Type B pancreatic cell (in vitro differentiated cells): ENCODE measurements around the gene TTC16. TPM values are rescaled to one million over a fixed set of nuclear protein-coding genes. Genes with fewer than 3 reads are reported as not detected.

Experiments
- DNase-seq: peaks from one replicate; pipeline ENCODE4 v3.0.0; 2021; ENCODE audit warnings: mixed read lengths; ENCODE audit not compliant: unreplicated experiment; ENCODE audit errors: extremely low spot score
- H3K27ac Mint-ChIP-seq: 2 replicates; pipeline ENCODE4 v1.8.0; 2021; ENCODE audit warnings: mild to moderate bottlenecking, mixed read lengths
- H3K27me3 Mint-ChIP-seq: 2 replicates; pipeline ENCODE4 v1.8.0; 2021; ENCODE audit warnings: mixed read lengths
- H3K36me3 Mint-ChIP-seq: 2 replicates; pipeline ENCODE4 v1.8.0; 2021; ENCODE audit warnings: mixed read lengths
- H3K4me1 Mint-ChIP-seq: one replicate; pipeline ENCODE4 v1.8.0; 2021; ENCODE audit warnings: mixed read lengths; ENCODE audit not compliant: unreplicated experiment
- H3K4me3 Mint-ChIP-seq: 2 replicates; pipeline ENCODE4 v1.8.0; 2021; ENCODE audit warnings: mild to moderate bottlenecking, mixed read lengths
- H3K9me3 Mint-ChIP-seq: 2 replicates; pipeline ENCODE4 v1.8.0; 2021; ENCODE audit warnings: mixed read lengths
- total RNA-seq: library from RNA; stranded (reverse); gene quantifications from 2 replicates; pipeline ENCODE4 v1.2.1, GENCODE V29; 2021; ENCODE audit warnings: low replicate concordance
- TF ChIP-seq, protein P1 (sequence below): fragments of 200-600 bp; sonication (generic); conservative IDR thresholded peaks from 2 replicates; pipeline ENCODE4 v1.5.0; 2021; ENCODE audit warnings: antibody characterized with exemption, mild to moderate bottlenecking

Gene TTC16
- total RNA-seq, 1 donor from 2014 or later = 0.10 TPM

DNA sequence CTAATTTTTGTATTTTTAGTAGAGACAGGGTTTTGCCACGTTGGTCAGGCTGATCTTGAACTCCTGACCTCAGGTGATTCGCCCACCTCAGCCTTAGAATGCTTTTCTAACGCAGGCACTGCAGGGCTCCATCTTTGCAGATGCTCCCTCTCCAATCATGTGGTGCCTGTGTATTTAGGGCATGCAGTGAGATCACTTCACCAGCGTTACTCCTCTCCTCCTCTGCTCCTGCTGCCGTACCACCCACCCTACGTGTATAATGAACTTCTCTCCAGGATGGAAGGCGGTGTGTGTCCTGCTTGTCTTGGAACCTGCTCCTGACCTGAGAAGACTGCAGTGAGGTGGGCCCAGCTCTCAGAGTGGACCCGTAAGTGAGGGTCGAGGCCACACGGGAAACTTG is 22.7 kb upstream of the TTC16 start:
- peaks cover 18% of the 10 kb centered on the region for H3K36me3 Mint-ChIP-seq
- DNase-seq = no peak
- H3K27me3 Mint-ChIP-seq = no peaks in the 10 kb centered on the region
- H3K27ac Mint-ChIP-seq = no peak overlapping the region
- no peaks in the 10 kb centered on the region for H3K9me3 Mint-ChIP-seq
- no peak overlapping the region for H3K4me3 Mint-ChIP-seq
- TF ChIP-seq, protein P1, sequence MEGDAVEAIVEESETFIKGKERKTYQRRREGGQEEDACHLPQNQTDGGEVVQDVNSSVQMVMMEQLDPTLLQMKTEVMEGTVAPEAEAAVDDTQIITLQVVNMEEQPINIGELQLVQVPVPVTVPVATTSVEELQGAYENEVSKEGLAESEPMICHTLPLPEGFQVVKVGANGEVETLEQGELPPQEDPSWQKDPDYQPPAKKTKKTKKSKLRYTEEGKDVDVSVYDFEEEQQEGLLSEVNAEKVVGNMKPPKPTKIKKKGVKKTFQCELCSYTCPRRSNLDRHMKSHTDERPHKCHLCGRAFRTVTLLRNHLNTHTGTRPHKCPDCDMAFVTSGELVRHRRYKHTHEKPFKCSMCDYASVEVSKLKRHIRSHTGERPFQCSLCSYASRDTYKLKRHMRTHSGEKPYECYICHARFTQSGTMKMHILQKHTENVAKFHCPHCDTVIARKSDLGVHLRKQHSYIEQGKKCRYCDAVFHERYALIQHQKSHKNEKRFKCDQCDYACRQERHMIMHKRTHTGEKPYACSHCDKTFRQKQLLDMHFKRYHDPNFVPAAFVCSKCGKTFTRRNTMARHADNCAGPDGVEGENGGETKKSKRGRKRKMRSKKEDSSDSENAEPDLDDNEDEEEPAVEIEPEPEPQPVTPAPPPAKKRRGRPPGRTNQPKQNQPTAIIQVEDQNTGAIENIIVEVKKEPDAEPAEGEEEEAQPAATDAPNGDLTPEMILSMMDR = no peak
- peaks cover 20% of the 10 kb centered on the region for H3K4me1 Mint-ChIP-seq

DNA sequence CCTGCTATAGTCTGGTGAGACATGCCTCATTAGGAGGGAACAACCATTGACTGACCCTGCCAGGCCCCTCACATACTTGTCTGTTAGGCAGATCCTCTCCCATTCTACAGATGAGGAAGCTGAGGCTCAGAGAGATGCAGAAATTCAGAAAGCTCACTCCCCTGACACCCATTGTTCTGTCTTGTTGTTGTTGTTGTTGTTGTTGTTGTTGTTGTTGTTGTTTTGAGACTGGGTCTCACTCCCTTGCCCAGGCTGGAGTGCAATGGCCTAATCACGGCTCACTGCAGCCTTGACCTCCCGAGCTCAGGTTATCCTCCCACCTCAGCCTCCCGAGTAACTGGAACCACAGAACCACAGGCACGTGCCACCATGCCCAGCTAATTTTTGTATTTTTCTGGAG is 22.2 kb upstream of the TTC16 start:
- Mint-ChIP-seq H3K27ac (no peak overlapping the region), H3K9me3 (no peaks in the 10 kb centered on the region), H3K4me3 (no peak overlapping the region), H3K27me3 (no peaks in the 10 kb centered on the region), H3K4me1 (peaks cover 20% of the 10 kb centered on the region), H3K36me3 (peaks cover 18% of the 10 kb centered on the region)
- TF ChIP-seq, protein P1 = no peak
- DNase-seq = no peak

DNA sequence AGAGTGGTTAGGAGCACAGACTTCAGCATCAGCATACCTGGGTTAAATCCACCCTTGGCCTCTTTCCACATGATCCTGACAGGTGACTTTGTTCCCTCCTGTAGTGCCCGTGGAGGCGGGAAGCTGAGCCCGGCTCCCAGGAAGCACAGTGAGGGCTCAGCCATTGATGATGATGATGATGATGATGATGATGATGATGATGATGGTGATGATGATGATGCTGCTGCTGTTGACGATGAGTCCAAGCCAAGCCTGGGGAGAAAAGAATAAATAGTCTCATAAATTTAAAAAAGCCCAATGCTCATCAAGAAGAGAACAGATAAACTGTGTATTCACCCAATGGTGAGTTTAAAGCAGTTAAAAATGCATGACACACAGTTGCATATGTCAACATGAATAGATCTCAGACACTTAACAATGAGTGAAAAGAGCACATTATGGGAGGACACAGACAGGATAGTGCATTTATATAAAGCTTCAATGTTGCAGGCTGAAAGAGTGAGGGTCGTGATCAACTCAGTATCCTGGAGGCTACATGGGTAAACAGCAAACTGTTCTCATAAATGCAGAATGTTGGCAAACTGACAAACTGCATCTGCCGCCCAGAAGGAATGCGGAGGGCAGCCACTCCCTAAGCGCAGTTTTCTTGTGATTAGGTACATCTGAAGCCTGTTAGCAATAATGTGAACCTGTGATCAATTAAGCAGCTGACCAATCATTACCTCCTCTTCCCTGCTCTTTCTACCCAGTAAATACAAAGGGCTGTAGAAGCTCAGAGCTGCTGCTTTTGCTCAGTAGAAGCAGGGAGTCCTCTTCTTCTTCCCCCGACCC is 20.8 kb upstream of the TTC16 start:
- DNase-seq = no peak
- peaks cover 4% of the 10 kb centered on the region for H3K9me3 Mint-ChIP-seq
- H3K4me1 Mint-ChIP-seq = peaks cover 27% of the 10 kb centered on the region
- H3K27ac Mint-ChIP-seq = no peak overlapping the region
- TF ChIP-seq, protein P1 = no peak
- H3K36me3 Mint-ChIP-seq = peaks cover 12% of the 10 kb centered on the region
- H3K4me3 Mint-ChIP-seq = peak overlapping the region; percentile 22
- H3K27me3 Mint-ChIP-seq = peaks cover 4% of the 10 kb centered on the region

DNA sequence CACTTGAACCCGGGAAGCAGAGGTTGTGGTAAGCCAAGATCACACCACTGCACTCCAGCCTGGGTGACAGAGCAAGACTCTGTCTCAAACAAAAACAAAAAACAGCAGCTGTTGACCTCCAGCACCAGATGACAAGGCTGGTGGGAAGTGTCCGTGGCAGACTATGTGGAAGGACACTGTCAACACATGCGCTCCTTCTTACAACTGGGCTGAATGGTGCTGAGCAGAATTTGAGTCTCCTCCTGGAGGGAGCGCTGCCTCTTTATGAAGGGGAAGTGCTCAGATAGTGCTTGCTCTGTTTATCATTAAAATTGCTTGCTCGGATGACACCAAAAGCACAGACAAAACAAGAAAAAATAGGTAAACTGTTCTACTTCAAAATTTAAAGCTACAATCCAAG is 18.3 kb upstream of the TTC16 start:
- Mint-ChIP-seq H3K27me3 (peaks cover 4% of the 10 kb centered on the region), H3K36me3 (no peaks in the 10 kb centered on the region), H3K27ac (peak overlapping the region; percentile 35), H3K4me3 (no peak overlapping the region), H3K4me1 (peaks cover 23% of the 10 kb centered on the region), H3K9me3 (peaks cover 4% of the 10 kb centered on the region)
- TF ChIP-seq, protein P1 = no peak
- no peak for DNase-seq

DNA sequence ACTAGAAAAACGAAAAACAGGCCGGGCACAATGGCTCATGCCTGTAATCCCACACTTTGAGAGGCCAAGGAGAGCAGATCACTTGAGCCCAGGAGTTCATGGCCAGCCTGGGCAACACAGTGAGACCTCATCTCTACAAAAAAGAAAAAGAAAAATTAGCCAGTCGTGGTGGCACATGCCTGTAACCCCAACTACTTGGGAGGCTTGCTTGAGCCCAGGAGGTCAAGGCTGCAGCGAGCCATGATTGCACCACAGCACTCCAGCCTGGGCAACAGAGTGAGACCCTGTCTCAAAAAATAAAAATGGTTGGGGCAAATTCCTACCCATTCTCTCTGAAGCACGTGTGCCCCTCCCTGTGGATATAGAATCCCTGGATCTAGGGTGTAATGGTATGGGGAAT is 17.5 kb upstream of the TTC16 start:
- Mint-ChIP-seq H3K9me3 (peaks cover 4% of the 10 kb centered on the region), H3K4me1 (peaks cover 23% of the 10 kb centered on the region), H3K27ac (peak overlapping the region; percentile 35), H3K27me3 (peaks cover 4% of the 10 kb centered on the region), H3K4me3 (peak overlapping the region; percentile 28), H3K36me3 (no peaks in the 10 kb centered on the region)
- DNase-seq = no peak
- TF ChIP-seq, protein P1 = no peak
